ENCODE results near the gene CDC20. TPM values are rescaled to one million over a fixed set of nuclear protein-coding genes. Genes with fewer than 3 reads are reported as not detected.

CDC20 gene
- total RNA-seq, 2 experiments from 2014 or later = 182 to 184 TPM

DNA sequence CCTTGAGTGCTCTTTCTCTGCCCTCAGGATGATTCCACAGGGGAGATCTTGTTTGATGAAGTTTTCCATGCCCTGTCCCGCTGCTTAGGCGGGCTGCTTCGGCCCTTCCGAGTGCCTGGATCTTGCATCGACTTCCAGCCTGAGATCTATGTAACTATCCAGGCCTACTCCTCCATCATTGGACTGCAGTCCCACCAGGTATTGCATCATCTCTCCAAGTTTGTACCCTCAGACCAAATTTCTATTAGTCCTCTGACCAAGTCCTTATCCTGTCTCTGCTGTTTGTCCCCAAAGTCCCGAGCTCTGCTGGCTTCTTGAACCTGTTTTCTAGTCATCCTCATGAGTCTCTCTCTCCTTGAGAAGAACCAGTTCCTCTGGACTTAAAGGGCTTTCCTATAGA, 45.6 kb downstream of the CDC20 start:
- H3K4me3 Mint-ChIP-seq = no peak overlapping the region
- H3K27me3 Mint-ChIP-seq = no peaks in the 10 kb centered on the region
- no peak overlapping the region for H3K27ac Mint-ChIP-seq
- DNase-seq = no peak
- H3K9me3 Mint-ChIP-seq = no peaks in the 10 kb centered on the region
- H3K36me3 Mint-ChIP-seq = peaks cover 16% of the 10 kb centered on the region
- peaks cover 5% of the 10 kb centered on the region for H3K4me1 Mint-ChIP-seq

DNA sequence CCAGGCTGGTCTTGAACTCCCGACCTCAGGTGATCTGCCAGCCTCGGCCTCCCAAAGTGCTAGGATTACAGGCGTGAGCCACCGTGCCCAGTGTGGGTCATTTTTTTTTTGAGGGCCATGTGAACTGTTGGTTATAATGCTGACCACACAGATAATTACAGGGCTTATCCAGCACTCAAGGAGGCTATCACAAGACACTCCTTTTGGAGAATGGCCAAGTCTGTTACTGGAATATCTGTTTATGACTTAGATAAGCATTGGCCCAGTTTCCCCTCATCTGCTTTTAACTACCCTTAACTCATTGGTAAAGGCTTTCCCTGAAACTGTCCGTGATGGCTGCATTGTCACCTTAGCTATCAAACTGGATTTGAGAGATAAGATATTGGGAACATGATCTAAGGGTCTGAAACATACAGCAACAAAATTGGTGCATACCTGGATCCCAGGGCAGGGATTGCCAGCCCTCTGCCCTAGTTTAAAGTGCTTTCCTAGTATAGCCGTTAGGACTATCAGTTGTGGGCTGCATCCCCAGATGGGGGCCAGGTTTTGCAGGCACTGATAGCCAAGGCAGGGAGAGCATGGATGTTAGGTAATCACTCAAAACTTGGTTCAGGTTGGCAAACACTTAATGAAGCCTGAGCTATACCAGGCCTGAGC, 46.6 kb downstream of the CDC20 start:
- no peaks in the 10 kb centered on the region for H3K27me3 Mint-ChIP-seq
- no peak for DNase-seq
- H3K27ac Mint-ChIP-seq = no peak overlapping the region
- peaks cover 5% of the 10 kb centered on the region for H3K4me1 Mint-ChIP-seq
- H3K4me3 Mint-ChIP-seq = no peak overlapping the region
- no peaks in the 10 kb centered on the region for H3K9me3 Mint-ChIP-seq
- H3K36me3 Mint-ChIP-seq = peaks cover 20% of the 10 kb centered on the region

DNA sequence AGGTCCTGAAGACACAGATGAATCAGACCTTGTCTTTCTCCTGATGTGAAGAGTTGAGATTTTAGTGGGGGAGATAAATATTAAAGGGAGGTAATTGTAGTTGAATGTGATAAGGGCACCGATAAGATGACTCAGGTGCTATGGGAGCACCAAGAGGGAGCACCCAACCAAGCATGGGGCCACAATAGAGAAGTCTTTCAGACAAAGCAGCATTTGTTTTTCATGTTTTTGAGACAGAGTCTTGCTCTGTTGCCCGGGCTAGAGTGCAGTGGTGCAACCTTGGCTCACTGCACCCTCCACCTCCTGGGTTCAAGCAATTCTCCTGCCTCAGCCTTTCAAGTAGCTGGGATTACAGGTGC, 47.1 kb downstream of the CDC20 start:
- Mint-ChIP-seq H3K9me3 (no peaks in the 10 kb centered on the region), H3K27me3 (no peaks in the 10 kb centered on the region), H3K4me3 (no peak overlapping the region), H3K4me1 (peaks cover 5% of the 10 kb centered on the region), H3K27ac (no peak overlapping the region), H3K36me3 (peaks cover 20% of the 10 kb centered on the region)
- DNase-seq = no peak

DNA sequence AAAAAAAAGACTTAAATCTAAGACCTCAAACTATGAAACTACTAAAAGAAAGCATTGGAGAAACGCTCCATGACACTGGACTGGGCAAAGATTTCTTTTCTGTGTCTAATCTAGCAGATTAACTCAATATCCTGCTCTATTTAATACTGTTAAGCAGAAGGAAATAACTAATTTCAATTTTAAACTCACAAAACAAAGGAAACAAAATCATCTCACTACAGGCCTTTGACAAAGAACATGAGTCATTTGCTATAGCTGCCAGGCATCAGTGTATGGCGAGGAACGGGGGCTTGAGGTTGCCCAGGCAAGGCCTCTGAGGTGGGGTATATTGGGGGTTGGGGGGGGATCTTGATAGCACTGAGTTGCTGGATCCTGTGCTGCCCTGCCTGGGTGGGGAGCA, 51.8 kb downstream of the CDC20 start:
- H3K36me3 Mint-ChIP-seq = peaks cover 21% of the 10 kb centered on the region
- no peaks in the 10 kb centered on the region for H3K9me3 Mint-ChIP-seq
- H3K27ac Mint-ChIP-seq = no peak overlapping the region
- no peaks in the 10 kb centered on the region for H3K4me1 Mint-ChIP-seq
- no peaks in the 10 kb centered on the region for H3K27me3 Mint-ChIP-seq
- no peak overlapping the region for H3K4me3 Mint-ChIP-seq
- DNase-seq = no peak

Other genes starting within 250 kb of the CDC20 start
- 100 to 1,000 TPM; 164 to 167 TPM for gene EBNA1BP2, start 186.7 kb upstream of the CDC20 start, total RNA-seq
- gene CFAP57, start 186.7 kb upstream of the CDC20 start, total RNA-seq = under 1 TPM; 0.32 to 0.35 TPM
- under 1 TPM in 1 of 2 experiments, not detected in 1; 0.30 TPM for gene TMEM125, start 89.0 kb upstream of the CDC20 start, total RNA-seq
- not detected for gene C1orf210, start 73.4 kb upstream of the CDC20 start, total RNA-seq
- under 1 TPM; 0.14 to 0.49 TPM for gene TIE1, start 58.0 kb upstream of the CDC20 start, total RNA-seq
- gene MPL, start 21.2 kb upstream of the CDC20 start, total RNA-seq = not detected
- gene ELOVL1, start 9.0 kb downstream of the CDC20 start, total RNA-seq = 10 to 100 TPM; 66.9 to 67.4 TPM
- gene MED8, start 30.8 kb downstream of the CDC20 start, total RNA-seq = 10 to 100 TPM; 34.1 to 35.7 TPM
- gene SZT2, start 30.9 kb downstream of the CDC20 start, total RNA-seq = 10 to 100 TPM; 22.4 to 27.6 TPM
- gene HYI, start 95.0 kb downstream of the CDC20 start, total RNA-seq = 1 to 10 TPM; 4.3 to 5.6 TPM
- 1 to 10 TPM; 3.1 to 3.6 TPM for gene PTPRF, start 171.9 kb downstream of the CDC20 start, total RNA-seq

All from activated naive CD8-positive, alpha-beta T cell treated with anti-CD3 and anti-CD28 coated beads for 36 hours (primary cell).